Esophagus muscularis mucosa (tissue), 3 donors: ENCODE data around the gene DNAJB4.

ENCODE experiments used
- CTCF ChIP-seq, 3 experiments: fragments of 200-600 bp in 2 of 3; fragments of 450-650 bp in 1 of 3; sonication (generic) in 2 of 3; IDR thresholded peaks; one replicate each; pipeline ENCODE4 v1.5.1; 2017 to 2019; ENCODE audit warnings: antibody characterized with exemption in 3 of 3, mild to moderate bottlenecking in 2 of 3, moderate library complexity in 1 of 3
- POLR2AphosphoS5 ChIP-seq, 2 donors: sonication (generic); formaldehyde crosslinking; IDR thresholded peaks; one replicate each; pipeline ENCODE4 v1.6.1; 2017; ENCODE audit warnings: antibody characterized with exemption in 2 of 2

DNA sequence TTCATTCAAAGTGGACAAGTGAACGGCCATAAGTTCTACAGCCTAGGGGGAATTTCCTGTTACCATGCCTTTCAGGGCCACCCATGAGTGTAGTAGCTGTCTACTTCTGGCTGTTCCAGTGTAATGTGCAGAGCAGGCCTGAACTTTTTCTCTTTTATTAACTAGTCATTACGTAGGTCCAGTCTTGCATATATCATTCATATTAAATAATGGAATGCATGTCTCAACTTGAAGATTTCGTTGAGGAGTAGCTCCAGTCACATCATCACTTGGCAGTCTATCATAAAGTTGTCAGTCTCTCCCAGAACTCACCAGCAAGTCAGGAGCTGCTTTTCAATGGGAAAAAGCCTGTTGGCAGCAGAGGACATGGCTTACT lies 29.0 kb downstream of the DNAJB4 start:
- no peak for TF ChIP-seq POLR2AphosphoS5 (IDR thresholded peaks at IDR 0.05)
- TF ChIP-seq CTCF (IDR thresholded peaks at IDR 0.05): no peak
